Measurements from ENCODE around the gene FBLN7. TPM values are rescaled to one million over a fixed set of nuclear protein-coding genes. Genes with fewer than 3 reads are reported as not detected.

FBLN7 gene
- total and polyA plus RNA-seq, 12 donors: 0.22 to 1.7 (median 0.66) TPM

- no peaks in the 10 kb centered on the region for H3K27me3 ChIP-seq
- no peaks in the 10 kb centered on the region for H3K36me3 ChIP-seq
- no peak overlapping the region for H3K4me3 ChIP-seq
- 61 to 72% methylated on average over 17 of the region's 17 CpGs for WGBS, 2 donors
- H3K9me3 ChIP-seq: no peaks in the 10 kb centered on the region
- peak; percentile 32 to 33 for DNase-seq
- peak; percentile 31 to 73 (median 60) for ATAC-seq
- peaks cover 0 to 24% (median 8%) of the 10 kb centered on the region in 9 donors for H3K4me1 ChIP-seq
- peak overlapping the region in 8 of 10 donors; percentile 1 to 72 (median 50) for H3K27ac ChIP-seq
- TF ChIP-seq CTCF (IDR thresholded peaks at IDR 0.05): no peak
- intact Hi-C loops (cut with DNase I): no loop called here
These were observed 9.4 kb downstream of the FBLN7 start for GRCh38 chr2:112147382-112148168.

DNA sequence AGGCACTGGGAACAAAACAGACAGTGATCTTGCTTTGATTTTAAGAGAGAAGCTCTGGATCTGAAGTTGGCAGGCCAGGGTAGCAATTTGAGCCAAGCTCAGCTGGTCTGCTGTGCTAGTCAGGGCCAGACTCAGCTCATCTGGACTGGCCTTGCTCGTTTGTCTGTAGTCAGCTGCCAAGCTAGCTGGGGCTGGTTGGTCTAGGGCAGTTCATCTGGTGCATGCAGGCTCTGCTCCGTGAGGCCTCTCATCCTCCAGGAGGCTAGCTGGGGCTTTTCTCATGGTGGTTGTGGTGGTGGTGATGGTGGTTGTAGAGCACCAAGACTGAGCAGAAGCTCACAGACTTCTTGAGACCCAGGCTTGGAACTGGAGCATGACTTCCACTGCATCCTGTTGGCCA lies 10.3 kb downstream of the FBLN7 start:
- intact Hi-C loops (cut with DNase I): no loop called here
- ATAC-seq: no peak
- Histone ChIP-seq H3K27me3 (no peaks in the 10 kb centered on the region), H3K4me3 (no peak overlapping the region), H3K9me3 (no peaks in the 10 kb centered on the region), H3K36me3 (no peaks in the 10 kb centered on the region), H3K27ac (peak overlapping the region in 7 of 10 donors; percentile 1 to 72 (median 52)), H3K4me1 (peaks cover 0 to 24% (median 8%) of the 10 kb centered on the region in 9 donors)
- 73 to 84% methylated on average over 2 of the region's 2 CpGs for WGBS, 2 donors
- no peak for TF ChIP-seq CTCF (IDR thresholded peaks at IDR 0.05)
- DNase-seq: no peak

GRCh38 chr2:112149194-112149593 lies 11.0 kb downstream of the FBLN7 start:
- peak overlapping the region in 6 of 10 donors; percentile 10 to 72 (median 22) for H3K27ac ChIP-seq
- no peaks in the 10 kb centered on the region for H3K36me3 ChIP-seq
- intact Hi-C loops (cut with DNase I): no loop called here
- H3K4me3 ChIP-seq: no peak overlapping the region
- H3K27me3 ChIP-seq: no peaks in the 10 kb centered on the region
- no peak for DNase-seq
- WGBS, 2 donors: 81 to 85% methylated on average over 5 of the region's 5 CpGs
- no peak for ATAC-seq
- TF ChIP-seq CTCF (IDR thresholded peaks at IDR 0.05): no peak
- H3K4me1 ChIP-seq: peaks cover 0 to 24% (median 8%) of the 10 kb centered on the region in 9 donors
- H3K9me3 ChIP-seq: no peaks in the 10 kb centered on the region

GRCh38 chr2:112149866-112150435 lies 11.8 kb downstream of the FBLN7 start:
- intact Hi-C loops (cut with DNase I): no loop called here
- Histone ChIP-seq H3K27me3 (no peaks in the 10 kb centered on the region), H3K4me3 (no peak overlapping the region), H3K36me3 (no peaks in the 10 kb centered on the region), H3K27ac (peak overlapping the region in 8 of 10 donors; percentile 18 to 72 (median 34)), H3K4me1 (peaks cover 0 to 24% (median 8%) of the 10 kb centered on the region in 9 donors), H3K9me3 (no peaks in the 10 kb centered on the region)
- 66 to 70% methylated on average over 7 of the region's 7 CpGs for WGBS, 2 donors
- ATAC-seq (peak in 5 of 8 donors; percentile 5 to 31 (median 19)), DNase-seq (no peak)
- TF ChIP-seq CTCF (IDR thresholded peaks at IDR 0.05): no peak
